IPS-18a (cell line): ENCODE measurements around the gene C16orf78.

Experiments
- H3K27ac ChIP-seq: one replicate; pipeline ENCODE4 v1.5.1; 2013; ENCODE audit warnings: low read length
- H3K27me3 ChIP-seq: one replicate; pipeline ENCODE4 v1.6.1; 2013; ENCODE audit warnings: mild to moderate bottlenecking, low read length; ENCODE audit not compliant: control insufficient read depth, insufficient read depth
- H3K36me3 ChIP-seq: one replicate; pipeline ENCODE4 v1.6.1; 2013; ENCODE audit warnings: low read depth, low read length; ENCODE audit not compliant: control insufficient read depth
- H3K4me1 ChIP-seq: one replicate; pipeline ENCODE4 v1.6.1; 2013; ENCODE audit warnings: low read depth, low read length; ENCODE audit not compliant: control insufficient read depth
- H3K4me3 ChIP-seq: one replicate; pipeline ENCODE4 v1.5.1; 2013; ENCODE audit warnings: low read length
- H3K9ac ChIP-seq: one replicate; pipeline ENCODE4 v1.6.1; 2013; ENCODE audit warnings: mild to moderate bottlenecking, low read length, moderate library complexity
- H3K9me3 ChIP-seq: one replicate; pipeline ENCODE4 v1.6.1; 2013; ENCODE audit warnings: low read depth, low read length; ENCODE audit not compliant: control insufficient read depth

The C16orf78 gene

GRCh38 chr16:49399594-49400364 lies 26.2 kb downstream of the C16orf78 start:
- no peaks in the 10 kb centered on the region for H3K36me3 ChIP-seq
- H3K4me3 ChIP-seq = no peak overlapping the region
- H3K27me3 ChIP-seq = no peaks in the 10 kb centered on the region
- H3K9ac ChIP-seq = no peak overlapping the region
- H3K4me1 ChIP-seq = no peaks in the 10 kb centered on the region
- no peak overlapping the region for H3K27ac ChIP-seq
- no peaks in the 10 kb centered on the region for H3K9me3 ChIP-seq

GRCh38 chr16:49400611-49401010 lies 27.0 kb downstream of the C16orf78 start:
- no peaks in the 10 kb centered on the region for H3K27me3 ChIP-seq
- H3K4me3 ChIP-seq = no peak overlapping the region
- no peak overlapping the region for H3K27ac ChIP-seq
- no peaks in the 10 kb centered on the region for H3K4me1 ChIP-seq
- no peaks in the 10 kb centered on the region for H3K9me3 ChIP-seq
- H3K9ac ChIP-seq = no peak overlapping the region
- H3K36me3 ChIP-seq = no peaks in the 10 kb centered on the region

DNA sequence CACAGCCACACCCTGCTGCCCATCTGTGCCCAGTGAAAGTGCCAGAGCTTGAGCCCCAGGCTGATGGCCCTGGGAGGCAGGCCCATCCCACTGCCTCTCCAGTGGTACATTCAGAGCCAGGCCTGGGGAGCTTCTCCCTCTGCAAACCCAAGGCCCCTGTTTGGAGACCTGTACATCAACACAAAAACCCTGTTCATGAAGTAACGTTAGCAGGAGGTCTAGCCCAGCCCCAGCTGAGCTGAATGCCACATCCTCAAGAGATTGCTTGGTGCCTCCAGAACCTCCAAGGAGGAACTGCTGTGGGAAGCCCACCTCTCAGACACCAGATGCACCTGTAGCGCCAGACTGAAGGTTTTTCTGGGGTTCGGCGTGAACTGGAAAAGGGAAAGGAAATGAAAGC lies 31.5 kb downstream of the C16orf78 start:
- Histone ChIP-seq H3K36me3 (no peaks in the 10 kb centered on the region), H3K27me3 (no peaks in the 10 kb centered on the region), H3K27ac (no peak overlapping the region), H3K4me1 (peaks cover 3% of the 10 kb centered on the region), H3K4me3 (no peak overlapping the region), H3K9me3 (no peaks in the 10 kb centered on the region), H3K9ac (no peak overlapping the region)

- H3K36me3 ChIP-seq = no peaks in the 10 kb centered on the region
Measured at GRCh38 chr16:49405530-49405929, 31.9 kb downstream of the C16orf78 start.

DNA sequence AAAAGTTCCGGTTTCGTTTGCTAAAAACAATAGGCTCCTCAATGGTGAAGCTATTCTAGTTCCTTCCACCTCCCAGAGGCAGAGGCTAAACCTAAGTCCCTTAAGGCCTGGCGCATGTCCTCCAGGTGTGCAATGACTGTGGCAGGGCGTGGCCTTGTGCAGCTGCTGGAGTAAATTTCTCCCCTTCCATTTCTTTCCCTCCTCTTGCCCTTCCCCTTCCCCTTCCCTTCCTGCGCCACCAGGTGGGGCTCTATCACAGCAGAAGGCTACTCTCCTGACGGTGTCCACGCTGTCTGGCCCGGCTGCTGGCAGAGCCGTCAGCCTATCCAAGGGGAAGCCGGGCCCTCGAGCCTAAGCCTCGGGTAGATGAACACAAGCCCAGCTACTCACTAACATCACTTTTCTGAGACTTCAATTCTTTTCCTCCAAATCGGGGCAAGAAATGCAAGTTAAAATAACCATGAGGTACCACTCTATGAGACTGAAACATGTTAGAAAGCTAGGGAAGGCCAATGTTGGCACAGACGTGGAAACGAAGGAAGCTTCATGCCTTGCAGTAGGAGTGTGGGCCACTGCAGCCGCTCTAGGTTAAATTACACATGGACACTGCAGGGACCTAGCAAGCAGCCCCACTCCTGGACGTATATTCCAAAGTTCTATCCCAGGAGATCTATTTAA lies 34.4 kb downstream of the C16orf78 start:
- H3K4me1 ChIP-seq = peaks cover 3% of the 10 kb centered on the region
- no peak overlapping the region for H3K27ac ChIP-seq
- H3K4me3 ChIP-seq = no peak overlapping the region
- no peaks in the 10 kb centered on the region for H3K27me3 ChIP-seq
- H3K9ac ChIP-seq = no peak overlapping the region
- H3K9me3 ChIP-seq = no peaks in the 10 kb centered on the region
- no peaks in the 10 kb centered on the region for H3K36me3 ChIP-seq

More at GRCh38 chr16:49405530-49405929, 31.9 kb downstream of the C16orf78 start:
- no peak overlapping the region for H3K9ac ChIP-seq
- H3K4me3 ChIP-seq = no peak overlapping the region
- H3K27me3 ChIP-seq = no peaks in the 10 kb centered on the region
- no peak overlapping the region for H3K27ac ChIP-seq
- H3K4me1 ChIP-seq = peaks cover 3% of the 10 kb centered on the region
- H3K9me3 ChIP-seq = no peaks in the 10 kb centered on the region

DNA sequence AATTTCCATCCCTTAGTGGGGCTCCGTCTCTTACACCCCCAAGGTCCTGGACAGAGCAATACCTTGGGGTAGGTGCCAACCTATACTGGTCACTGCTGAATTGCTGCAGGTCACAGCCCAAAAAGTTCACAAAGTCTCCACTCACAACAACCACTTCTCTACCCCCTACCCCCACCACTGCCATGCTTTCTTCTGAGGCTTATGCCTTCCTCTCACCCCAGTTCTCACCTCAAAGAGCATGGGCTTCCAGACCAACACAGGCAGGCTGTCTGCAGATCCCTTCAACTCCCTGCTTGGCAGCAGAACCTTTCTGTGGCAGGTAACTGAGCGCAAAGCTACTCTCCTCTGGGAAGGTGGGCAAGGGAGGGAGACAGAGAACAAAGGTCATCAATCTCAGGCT lies 35.5 kb downstream of the C16orf78 start:
- Histone ChIP-seq H3K9me3 (no peaks in the 10 kb centered on the region), H3K4me1 (peaks cover 3% of the 10 kb centered on the region), H3K9ac (no peak overlapping the region), H3K4me3 (no peak overlapping the region), H3K27ac (no peak overlapping the region), H3K36me3 (no peaks in the 10 kb centered on the region), H3K27me3 (no peaks in the 10 kb centered on the region)

GRCh38 chr16:49410226-49410625 lies 36.6 kb downstream of the C16orf78 start:
- no peaks in the 10 kb centered on the region for H3K36me3 ChIP-seq
- H3K9ac ChIP-seq = no peak overlapping the region
- H3K27ac ChIP-seq = no peak overlapping the region
- no peaks in the 10 kb centered on the region for H3K27me3 ChIP-seq
- H3K4me3 ChIP-seq = no peak overlapping the region
- H3K4me1 ChIP-seq = peaks cover 3% of the 10 kb centered on the region
- no peaks in the 10 kb centered on the region for H3K9me3 ChIP-seq

GRCh38 chr16:49411121-49411970 lies 37.7 kb downstream of the C16orf78 start:
- H3K27me3 ChIP-seq = no peaks in the 10 kb centered on the region
- no peak overlapping the region for H3K27ac ChIP-seq
- H3K9me3 ChIP-seq = no peaks in the 10 kb centered on the region

DNA sequence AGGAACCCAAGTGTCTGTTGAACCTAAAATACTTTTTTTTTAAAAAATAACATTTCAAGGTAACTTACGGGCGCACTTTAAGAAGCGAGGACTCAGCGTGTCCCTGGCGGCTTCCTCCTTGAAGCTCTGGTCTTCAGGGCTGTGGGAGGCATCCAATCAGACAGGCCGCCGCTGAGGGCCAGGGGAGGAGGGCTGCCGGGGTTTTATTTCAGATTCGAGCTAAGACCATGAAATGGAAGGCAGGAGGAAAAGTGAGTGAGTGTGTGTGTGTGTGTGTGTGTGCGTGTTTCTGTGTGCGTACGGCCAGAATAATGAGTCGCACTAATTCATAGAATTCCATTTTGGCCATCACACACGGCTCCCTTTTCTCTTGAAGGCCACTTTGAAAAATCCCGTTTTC lies 41.1 kb downstream of the C16orf78 start:
- Histone ChIP-seq H3K9me3 (no peaks in the 10 kb centered on the region), H3K4me1 (no peaks in the 10 kb centered on the region), H3K36me3 (no peaks in the 10 kb centered on the region), H3K27ac (no peak overlapping the region), H3K4me3 (no peak overlapping the region), H3K9ac (no peak overlapping the region), H3K27me3 (no peaks in the 10 kb centered on the region)

More at GRCh38 chr16:49411121-49411970, 37.7 kb downstream of the C16orf78 start:
- Histone ChIP-seq H3K9ac (no peak overlapping the region), H3K4me3 (no peak overlapping the region), H3K4me1 (peaks cover 3% of the 10 kb centered on the region), H3K36me3 (no peaks in the 10 kb centered on the region)

DNA sequence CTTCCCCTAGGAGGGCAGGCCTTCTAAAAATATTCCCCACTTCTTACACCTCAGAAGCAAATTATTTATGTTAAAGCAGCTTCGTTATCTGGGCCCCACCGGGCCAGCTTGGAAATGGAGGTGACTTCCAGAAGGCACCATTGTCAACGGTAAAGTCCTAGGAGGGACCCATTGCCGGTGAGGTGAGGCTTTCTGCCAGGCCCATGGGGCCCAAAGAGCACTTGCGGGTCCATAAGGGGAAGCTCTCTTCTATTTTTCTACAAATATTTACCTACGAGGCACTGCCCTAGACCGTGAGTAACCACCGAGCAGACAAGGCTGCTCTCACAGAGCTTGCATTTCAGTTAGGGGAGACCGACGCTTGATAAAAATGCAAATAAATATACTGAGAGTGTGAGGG lies 41.5 kb downstream of the C16orf78 start:
- Histone ChIP-seq H3K27me3 (no peaks in the 10 kb centered on the region), H3K36me3 (no peaks in the 10 kb centered on the region), H3K9me3 (no peaks in the 10 kb centered on the region), H3K4me1 (no peaks in the 10 kb centered on the region), H3K27ac (no peak overlapping the region), H3K4me3 (no peak overlapping the region), H3K9ac (no peak overlapping the region)

- H3K4me1 ChIP-seq = no peaks in the 10 kb centered on the region
- H3K27me3 ChIP-seq = no peaks in the 10 kb centered on the region
- no peaks in the 10 kb centered on the region for H3K36me3 ChIP-seq
- no peak overlapping the region for H3K4me3 ChIP-seq
- no peaks in the 10 kb centered on the region for H3K9me3 ChIP-seq
- H3K9ac ChIP-seq = no peak overlapping the region
- H3K27ac ChIP-seq = no peak overlapping the region
Measured at GRCh38 chr16:49416001-49416675, 42.5 kb downstream of the C16orf78 start.
